H9 (cell line): ENCODE data around the gene ERCC2. TPM values are rescaled to one million over a fixed set of nuclear protein-coding genes. Genes with fewer than 3 reads are reported as not detected.

ENCODE experiments used
- DNase-seq: peaks from one replicate; pipeline ENCODE4 v3.0.0-alpha.2; 2017
- H2AFZ ChIP-seq: one replicate; pipeline ENCODE4 v1.6.1; 2013; ENCODE audit warnings: mild to moderate bottlenecking, low read length, control low read depth, moderate library complexity
- H2AK5ac ChIP-seq: 2 replicates; pipeline ENCODE4 v1.6.1; 2013; ENCODE audit warnings: low read length, control low read depth, mixed read lengths; ENCODE audit not compliant: insufficient read length
- H2BK120ac ChIP-seq: one replicate; pipeline ENCODE4 v1.6.1; 2013; ENCODE audit warnings: low read depth, mild to moderate bottlenecking, low read length, control low read depth, inconsistent platforms; ENCODE audit not compliant: poor library complexity, severe bottlenecking
- H2BK12ac ChIP-seq: 2 replicates; pipeline ENCODE4 v1.6.1; 2013; ENCODE audit warnings: low read length, control low read depth, mixed read lengths, low read depth; ENCODE audit not compliant: insufficient read length
- H2BK15ac ChIP-seq: 2 replicates; pipeline ENCODE4 v1.6.1; 2013; ENCODE audit warnings: low read depth, low read length, control low read depth
- H2BK20ac ChIP-seq: one replicate; pipeline ENCODE4 v1.6.1; 2013; ENCODE audit warnings: low read depth, mild to moderate bottlenecking, low read length, control low read depth, inconsistent platforms; ENCODE audit not compliant: poor library complexity, severe bottlenecking
- H2BK5ac ChIP-seq: 2 replicates; pipeline ENCODE4 v1.6.1; 2013; ENCODE audit warnings: low read length, control low read depth, mixed read lengths; ENCODE audit not compliant: insufficient read length
- H3K14ac ChIP-seq: 2 replicates; pipeline ENCODE4 v1.6.1; 2013; ENCODE audit warnings: low read length, control low read depth; ENCODE audit not compliant: insufficient read depth
- H3K18ac ChIP-seq: 2 replicates; pipeline ENCODE4 v1.6.1; 2013; ENCODE audit warnings: low read depth, mild to moderate bottlenecking, mixed read lengths, low read length, control low read depth; ENCODE audit not compliant: insufficient read length
- H3K23ac ChIP-seq: 2 replicates; pipeline ENCODE4 v1.6.1; 2013; ENCODE audit warnings: low read length, control low read depth, mixed read lengths, low read depth; ENCODE audit not compliant: insufficient read length
- H3K23me2 ChIP-seq: 2 replicates; pipeline ENCODE4 v1.6.1; 2013; ENCODE audit warnings: low read depth, mild to moderate bottlenecking, mixed read lengths, low read length, control low read depth; ENCODE audit not compliant: insufficient read length, poor library complexity, severe bottlenecking
- H3K27ac ChIP-seq: 2 replicates; pipeline ENCODE4 v1.5.1; 2013; ENCODE audit warnings: low read length, control low read depth, mixed read lengths, low read depth; ENCODE audit not compliant: insufficient read length
- H3K27me3 ChIP-seq: 2 replicates; pipeline ENCODE4 v1.6.1; 2013; ENCODE audit warnings: low read length, control low read depth, inconsistent platforms; ENCODE audit not compliant: insufficient read depth
- H3K4ac ChIP-seq: 2 replicates; pipeline ENCODE4 v1.6.1; 2013; ENCODE audit warnings: low read depth, mild to moderate bottlenecking, control low read depth, inconsistent platforms, low read length, moderate library complexity
- H3K4me1 ChIP-seq: 2 replicates; pipeline ENCODE4 v1.6.1; 2013; ENCODE audit warnings: low read length, control low read depth, inconsistent platforms; ENCODE audit not compliant: insufficient read depth
- H3K4me2 ChIP-seq: 2 replicates; pipeline ENCODE4 v1.6.1; 2013; ENCODE audit warnings: low read length, control low read depth, mixed read lengths; ENCODE audit not compliant: insufficient read length, insufficient read depth
- H3K56ac ChIP-seq: 2 replicates; pipeline ENCODE4 v1.6.1; 2013; ENCODE audit warnings: low read depth, mild to moderate bottlenecking, mixed read lengths, low read length, control low read depth; ENCODE audit not compliant: insufficient read length
- H3K79me1 ChIP-seq: 2 replicates; pipeline ENCODE4 v1.6.1; 2013; ENCODE audit warnings: low read depth, mild to moderate bottlenecking, moderate library complexity, low read length, control low read depth, inconsistent platforms; ENCODE audit not compliant: insufficient read depth, poor library complexity, severe bottlenecking
- H3K79me2 ChIP-seq: 2 replicates; pipeline ENCODE4 v1.6.1; 2013; ENCODE audit warnings: low read length, control low read depth, inconsistent platforms; ENCODE audit not compliant: insufficient read depth
- H3K9ac ChIP-seq: 2 replicates; pipeline ENCODE4 v1.6.1; 2013; ENCODE audit warnings: low read length, control low read depth, mixed read lengths; ENCODE audit not compliant: insufficient read length; ENCODE audit errors: extremely low read depth
- H3K9me3 ChIP-seq: one replicate; pipeline ENCODE4 v1.6.1; 2013; ENCODE audit warnings: low read depth, low read length, inconsistent platforms; ENCODE audit not compliant: control insufficient read depth
- H3T11ph ChIP-seq: one replicate; pipeline ENCODE4 v1.6.1; 2013; ENCODE audit warnings: mild to moderate bottlenecking, low read length, control low read depth, inconsistent platforms
- H4K20me1 ChIP-seq: one replicate; pipeline ENCODE4 v1.6.1; 2013; ENCODE audit not compliant: control insufficient read depth, insufficient read length, insufficient read depth
- H4K5ac ChIP-seq: 2 replicates; pipeline ENCODE4 v1.6.1; 2013; ENCODE audit warnings: low read depth, mild to moderate bottlenecking, mixed read lengths, low read length, control low read depth; ENCODE audit not compliant: insufficient read length
- H4K8ac ChIP-seq: replicated peaks from 2 replicates; pipeline ENCODE4 v1.6.1; 2013; ENCODE audit warnings: low read length, control low read depth, mixed read lengths, low read depth; ENCODE audit not compliant: insufficient read length
- H4K91ac ChIP-seq: 2 replicates; pipeline ENCODE4 v1.6.1; 2013; ENCODE audit warnings: low read depth, mild to moderate bottlenecking, moderate library complexity, mixed read lengths, low read length, control low read depth; ENCODE audit not compliant: insufficient read length
- H3K27ac Mint-ChIP-seq, 3 experiments: 2 replicates in 2 of 3; 3 replicates in 1 of 3; pipeline ENCODE4 v1.8.0; 2020 to 2021; ENCODE audit warnings: mixed read lengths in 3 of 3, mild to moderate bottlenecking in 1 of 3, moderate library complexity in 1 of 3
- H3K27me3 Mint-ChIP-seq: 2 replicates; pipeline ENCODE4 v1.8.0; 2021; ENCODE audit warnings: low read depth, mild to moderate bottlenecking, moderate library complexity, mixed read lengths
- H3K36me3 Mint-ChIP-seq, 3 experiments: 2 replicates in 2 of 3; 3 replicates in 1 of 3; pipeline ENCODE4 v1.8.0; 2020 to 2021; ENCODE audit warnings: low read depth in 3 of 3, mixed read lengths in 3 of 3; ENCODE audit not compliant: insufficient read depth in 1 of 3
- H3K4me1 Mint-ChIP-seq, 2 experiments: 2 replicates each; pipeline ENCODE4 v1.8.0; 2020; ENCODE audit warnings: mixed read lengths in 2 of 2
- H3K4me3 Mint-ChIP-seq, 2 experiments: 2 replicates in 1 of 2; 3 replicates in 1 of 2; pipeline ENCODE4 v1.8.0; 2020 to 2021; ENCODE audit warnings: mild to moderate bottlenecking in 2 of 2, mixed read lengths in 2 of 2, moderate library complexity in 1 of 2
- H3K9me3 Mint-ChIP-seq, 2 experiments: 2 replicates in 1 of 2; 3 replicates in 1 of 2; pipeline ENCODE4 v1.8.0; 2020; ENCODE audit warnings: mild to moderate bottlenecking in 2 of 2, mixed read lengths in 2 of 2, moderate library complexity in 1 of 2
- WGBS: extraction: QIAGEN DNeasy Blood & Tissue Kit; methylation state at CpG from one replicate; pipeline ENCODE4 v1.1.7; 2013; ENCODE audit warnings: missing lambda C conversion rate, low lambda C conversion rate, mixed read lengths; ENCODE audit not compliant: insufficient read length; ENCODE audit errors: extremely low coverage; 5-methylcytosine and 5-hydroxymethylcytosine counted together
- total RNA-seq: library from RNA; stranded (reverse); gene quantifications from 2 replicates; pipeline ENCODE4 v1.2.1, GENCODE V29; 2021
- TF ChIP-seq, protein P1 (sequence below): fragments of 200-600 bp; sonication (generic); conservative IDR thresholded peaks from 3 replicates; pipeline ENCODE4 v1.8.0; 2021; ENCODE audit warnings: antibody characterized with exemption, mild to moderate bottlenecking

The ERCC2 gene
- total RNA-seq, 1 experiment from 2014 or later, result 98.7 TPM

DNA sequence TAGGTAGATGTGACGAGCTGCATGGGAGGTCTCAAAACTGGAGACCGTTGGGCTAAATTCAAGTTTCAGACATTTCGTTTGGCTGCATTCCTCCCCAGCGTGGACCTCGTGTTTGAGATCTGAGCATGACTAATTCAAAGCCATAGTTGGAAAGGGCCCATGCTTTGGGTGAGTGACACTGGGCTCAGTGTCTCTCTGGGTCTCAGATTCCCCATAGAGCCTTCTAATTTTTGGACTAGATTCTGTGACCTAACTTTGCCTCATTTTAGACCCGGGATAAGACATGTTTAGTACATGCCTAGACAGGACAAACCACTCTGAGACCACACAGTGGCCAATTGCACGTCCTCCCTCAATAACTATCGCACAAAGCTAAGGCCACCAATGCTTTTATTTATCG, 64.3 kb downstream of the ERCC2 start:
- Histone ChIP-seq H2BK20ac (no peak overlapping the region), H2AFZ (no peak overlapping the region), H2BK15ac (no peak overlapping the region), H2BK5ac (no peak overlapping the region), H4K5ac (no peak overlapping the region), H2AK5ac (no peak overlapping the region), H2BK120ac (no peak overlapping the region), H3K79me1 (no peaks in the 10 kb centered on the region), H4K20me1 (no peaks in the 10 kb centered on the region), H3K18ac (no peak overlapping the region), H3K56ac (no peak overlapping the region), H3K79me2 (no peaks in the 10 kb centered on the region), H3K4me2 (no peak overlapping the region), H4K91ac (no peak overlapping the region), H3K9ac (no peak overlapping the region), H3K4ac (no peak overlapping the region), H2BK12ac (no peak overlapping the region), H3K27me3 (no peaks in the 10 kb centered on the region; the same call in 1 of the 2 replicates), H3K23ac (no peak overlapping the region), H4K8ac (no peak overlapping the region), H3K9me3 (no peaks in the 10 kb centered on the region), H3T11ph (no peak overlapping the region), H3K23me2 (no peaks in the 10 kb centered on the region), H3K14ac (no peak overlapping the region), H3K4me1 (no peaks in the 10 kb centered on the region; the same call in 1 of the 2 replicates), H3K27ac (no peak overlapping the region)
- H3K36me3 Mint-ChIP-seq, result no peaks in the 10 kb centered on the region; a peak in 3 of 7 replicates
- peaks cover 3 to 9% of the 10 kb centered on the region in 2 experiments; a peak in 2 of 5 replicates for H3K9me3 Mint-ChIP-seq
- DNase-seq, result no peak
- no peak overlapping the region; a peak in 1 of 7 replicates for H3K27ac Mint-ChIP-seq
- TF ChIP-seq, protein P1, sequence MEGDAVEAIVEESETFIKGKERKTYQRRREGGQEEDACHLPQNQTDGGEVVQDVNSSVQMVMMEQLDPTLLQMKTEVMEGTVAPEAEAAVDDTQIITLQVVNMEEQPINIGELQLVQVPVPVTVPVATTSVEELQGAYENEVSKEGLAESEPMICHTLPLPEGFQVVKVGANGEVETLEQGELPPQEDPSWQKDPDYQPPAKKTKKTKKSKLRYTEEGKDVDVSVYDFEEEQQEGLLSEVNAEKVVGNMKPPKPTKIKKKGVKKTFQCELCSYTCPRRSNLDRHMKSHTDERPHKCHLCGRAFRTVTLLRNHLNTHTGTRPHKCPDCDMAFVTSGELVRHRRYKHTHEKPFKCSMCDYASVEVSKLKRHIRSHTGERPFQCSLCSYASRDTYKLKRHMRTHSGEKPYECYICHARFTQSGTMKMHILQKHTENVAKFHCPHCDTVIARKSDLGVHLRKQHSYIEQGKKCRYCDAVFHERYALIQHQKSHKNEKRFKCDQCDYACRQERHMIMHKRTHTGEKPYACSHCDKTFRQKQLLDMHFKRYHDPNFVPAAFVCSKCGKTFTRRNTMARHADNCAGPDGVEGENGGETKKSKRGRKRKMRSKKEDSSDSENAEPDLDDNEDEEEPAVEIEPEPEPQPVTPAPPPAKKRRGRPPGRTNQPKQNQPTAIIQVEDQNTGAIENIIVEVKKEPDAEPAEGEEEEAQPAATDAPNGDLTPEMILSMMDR, result no peak
- peaks cover 15 to 20% of the 10 kb centered on the region in 2 experiments for H3K4me1 Mint-ChIP-seq
- H3K4me3 Mint-ChIP-seq, result no peak overlapping the region
- peaks cover 43% of the 10 kb centered on the region for H3K27me3 Mint-ChIP-seq
- WGBS, result no CpG with 5 or more reads among the region's 9 CpGs
